Measurements from ENCODE around the gene ZBTB7C. TPM values are rescaled to one million over a fixed set of nuclear protein-coding genes. Genes with fewer than 3 reads are reported as not detected.

ZBTB7C gene
- polyA plus RNA-seq (2012; ENCODE audit: low read depth, missing spikeins): not detected

DNA sequence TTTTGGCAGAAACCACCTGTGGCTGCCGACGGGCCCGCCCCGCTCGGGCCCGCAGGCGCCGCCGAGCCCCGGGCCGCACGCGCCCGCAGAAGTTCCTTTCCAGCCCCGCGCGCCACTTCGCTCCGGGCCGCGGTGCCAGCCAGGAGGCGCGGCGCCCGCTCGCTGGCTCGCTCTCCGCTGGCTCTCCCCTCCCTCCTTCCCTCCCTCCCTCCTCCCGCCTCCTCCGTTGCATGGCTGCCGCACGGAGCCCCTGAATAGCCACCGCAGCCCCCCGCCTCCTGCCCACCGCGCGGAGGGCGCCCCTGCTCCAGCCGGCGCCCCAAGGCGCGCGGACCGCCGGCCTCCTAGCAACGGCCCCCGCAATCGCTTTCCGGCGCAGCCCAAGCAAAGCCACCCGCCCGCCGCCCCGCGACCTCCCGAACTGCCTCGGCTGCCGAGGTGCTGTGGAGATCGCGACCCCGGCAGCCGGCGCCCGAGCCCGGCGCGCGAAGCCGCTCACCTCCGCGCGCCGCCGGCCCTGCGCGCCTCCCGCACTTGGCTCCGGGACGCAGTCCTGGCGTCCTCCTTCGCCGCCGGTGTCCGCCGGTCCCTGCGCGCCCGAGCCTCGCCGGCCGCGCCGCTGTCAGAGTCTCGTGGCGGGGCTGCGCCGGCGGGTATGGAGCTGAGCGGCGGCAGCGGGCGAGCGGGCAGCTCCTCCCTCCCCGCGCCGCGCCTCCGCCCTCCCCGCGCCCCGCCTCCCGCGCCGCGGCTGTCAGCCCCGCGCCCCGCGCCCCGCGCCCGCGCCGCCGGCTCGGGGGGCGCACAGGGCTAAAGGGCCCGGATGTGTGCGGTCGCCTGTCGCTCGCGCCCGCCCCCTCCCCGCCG is at the start of gene ZBTB7C:
Gene ZBTB7C (minus strand): TSS at position 657 of the 864 bp plus-strand sequence.
- FAIRE-seq (no peak), DNase-seq (ENCODE audit: insufficient read length, low spot score) (no peak)
- TF ChIP-seq TAF1 (IDR thresholded peaks at IDR 0.05; ENCODE audit: low read depth, low read length) (no peak), SPI1 (IDR thresholded peaks at IDR 0.05; ENCODE audit: low read depth, low read length) (no peak), POLR2A (IDR thresholded peaks at IDR 0.05; ENCODE audit: low read depth, low read length) (no peak), POU2F2 (IDR thresholded peaks at IDR 0.05; ENCODE audit: low read depth, low read length) (no peak), PAX5 (IDR thresholded peaks at IDR 0.05; ENCODE audit: insufficient read depth, low read length, severe bottlenecking) (no peak), POLR2AphosphoS5 (IDR thresholded peaks at IDR 0.05; ENCODE audit: low read depth, low read length) (no peak)

DNA sequence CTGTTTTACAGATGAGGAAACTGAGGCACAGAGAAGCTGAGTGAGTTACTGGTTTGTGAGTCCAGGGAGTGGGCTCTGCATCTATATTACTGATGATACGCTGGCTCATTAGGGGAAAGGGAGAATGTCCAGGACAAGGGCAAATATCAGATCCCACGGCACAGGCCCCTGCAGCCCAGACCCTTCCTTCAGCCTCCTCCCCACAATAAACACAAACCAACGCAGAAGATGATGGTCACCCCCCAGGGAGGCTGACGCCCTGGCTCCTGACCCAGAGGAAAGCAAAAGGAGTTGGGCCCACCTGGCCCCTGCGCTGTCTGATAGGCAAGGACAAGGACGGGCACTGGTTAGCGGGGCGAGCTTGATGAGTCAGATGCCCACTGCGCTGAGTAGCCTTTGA is 47.7 kb upstream of the ZBTB7C start:
- DNase-seq (ENCODE audit: insufficient read length, low spot score) (no peak), FAIRE-seq (no peak)
- TF ChIP-seq POU2F2 (IDR thresholded peaks at IDR 0.05; ENCODE audit: low read depth, low read length): no peak
- no peak for TF ChIP-seq SPI1 (IDR thresholded peaks at IDR 0.05; ENCODE audit: low read depth, low read length)
- TF ChIP-seq PAX5 (IDR thresholded peaks at IDR 0.05; ENCODE audit: insufficient read depth, low read length, severe bottlenecking): no peak
- TF ChIP-seq POLR2AphosphoS5 (IDR thresholded peaks at IDR 0.05; ENCODE audit: low read depth, low read length): no peak
- TF ChIP-seq TAF1 (IDR thresholded peaks at IDR 0.05; ENCODE audit: low read depth, low read length): no peak
- TF ChIP-seq POLR2A (IDR thresholded peaks at IDR 0.05; ENCODE audit: low read depth, low read length): no peak

DNA sequence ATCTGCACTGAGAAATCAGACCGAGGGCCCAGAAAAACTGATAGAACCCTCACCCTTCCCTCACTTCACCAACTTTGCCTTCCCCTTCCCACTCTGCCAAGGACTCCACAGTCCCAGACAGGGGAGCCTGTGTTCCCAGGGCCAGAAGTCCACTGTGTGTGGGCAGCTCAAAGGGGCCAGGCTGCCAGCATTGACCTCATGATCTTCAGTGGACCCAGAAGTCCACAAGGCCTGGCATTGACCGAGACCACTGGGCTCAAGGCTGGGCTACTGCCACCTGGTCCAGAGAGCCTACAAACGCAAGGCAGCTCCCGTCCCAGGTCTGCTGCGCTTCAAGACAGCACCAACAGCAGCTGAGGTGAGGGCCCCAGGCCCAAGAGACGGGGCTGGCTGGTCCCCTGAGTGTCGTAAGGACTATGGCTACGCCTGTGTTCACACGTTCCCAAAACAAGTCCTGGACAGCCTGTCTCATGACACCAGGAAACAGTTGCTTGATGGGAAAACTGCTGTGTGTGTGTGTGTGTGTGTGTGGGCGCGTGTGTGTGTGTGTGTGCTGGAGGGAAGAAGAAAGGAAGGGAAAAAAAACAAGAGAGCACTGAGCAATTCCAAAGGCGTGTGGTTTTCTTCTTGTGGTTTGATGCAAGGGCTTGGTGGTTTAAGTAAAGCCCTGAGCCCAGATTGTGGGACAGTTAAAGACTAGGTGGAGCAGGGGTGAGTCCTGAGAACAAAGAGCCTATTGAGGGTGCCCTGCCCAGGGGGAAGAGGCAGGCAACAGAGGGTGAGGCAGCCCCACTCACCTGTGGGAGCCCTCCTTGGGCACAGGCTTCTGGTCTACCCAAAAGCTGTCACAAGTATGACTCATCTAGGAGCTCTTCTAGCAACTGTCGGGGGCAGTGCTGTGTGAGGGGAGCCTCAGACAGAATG is 46.6 kb upstream of the ZBTB7C start:
- TF ChIP-seq POLR2AphosphoS5 (IDR thresholded peaks at IDR 0.05; ENCODE audit: low read depth, low read length) (no peak), SPI1 (IDR thresholded peaks at IDR 0.05; ENCODE audit: low read depth, low read length) (no peak), POU2F2 (IDR thresholded peaks at IDR 0.05; ENCODE audit: low read depth, low read length) (no peak), POLR2A (IDR thresholded peaks at IDR 0.05; ENCODE audit: low read depth, low read length) (no peak), TAF1 (IDR thresholded peaks at IDR 0.05; ENCODE audit: low read depth, low read length) (no peak), PAX5 (IDR thresholded peaks at IDR 0.05; ENCODE audit: insufficient read depth, low read length, severe bottlenecking) (no peak)
- DNase-seq (ENCODE audit: insufficient read length, low spot score) (no peak), FAIRE-seq (no peak)

DNA sequence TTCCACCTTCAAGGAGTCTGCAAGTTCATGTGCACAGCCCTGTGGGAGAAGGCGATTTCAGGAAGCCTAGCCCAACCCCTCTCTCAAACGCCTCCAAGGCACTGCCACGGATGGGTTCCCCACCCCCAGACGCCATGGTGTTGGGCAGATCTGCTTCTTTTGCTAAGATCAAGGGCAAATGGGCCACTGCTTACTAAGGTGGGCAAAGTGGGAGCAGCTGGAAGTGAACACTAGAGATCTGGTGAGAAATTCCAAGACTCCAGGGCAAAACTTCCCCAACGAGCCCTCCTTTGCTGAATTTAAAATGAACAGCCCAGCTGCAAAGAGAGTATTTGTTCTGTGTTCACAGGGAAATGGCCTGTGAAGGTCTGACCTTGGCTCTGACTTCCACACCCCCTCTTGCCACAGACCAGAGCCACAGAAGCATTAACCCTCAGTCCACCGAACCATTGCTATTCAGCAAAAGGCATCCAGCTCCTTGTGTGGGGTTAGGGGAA is 45.1 kb upstream of the ZBTB7C start:
- TF ChIP-seq POLR2A (IDR thresholded peaks at IDR 0.05; ENCODE audit: low read depth, low read length) (no peak), SPI1 (IDR thresholded peaks at IDR 0.05; ENCODE audit: low read depth, low read length) (no peak), POLR2AphosphoS5 (IDR thresholded peaks at IDR 0.05; ENCODE audit: low read depth, low read length) (no peak)
- FAIRE-seq (no peak), DNase-seq (ENCODE audit: insufficient read length, low spot score) (no peak)

DNA sequence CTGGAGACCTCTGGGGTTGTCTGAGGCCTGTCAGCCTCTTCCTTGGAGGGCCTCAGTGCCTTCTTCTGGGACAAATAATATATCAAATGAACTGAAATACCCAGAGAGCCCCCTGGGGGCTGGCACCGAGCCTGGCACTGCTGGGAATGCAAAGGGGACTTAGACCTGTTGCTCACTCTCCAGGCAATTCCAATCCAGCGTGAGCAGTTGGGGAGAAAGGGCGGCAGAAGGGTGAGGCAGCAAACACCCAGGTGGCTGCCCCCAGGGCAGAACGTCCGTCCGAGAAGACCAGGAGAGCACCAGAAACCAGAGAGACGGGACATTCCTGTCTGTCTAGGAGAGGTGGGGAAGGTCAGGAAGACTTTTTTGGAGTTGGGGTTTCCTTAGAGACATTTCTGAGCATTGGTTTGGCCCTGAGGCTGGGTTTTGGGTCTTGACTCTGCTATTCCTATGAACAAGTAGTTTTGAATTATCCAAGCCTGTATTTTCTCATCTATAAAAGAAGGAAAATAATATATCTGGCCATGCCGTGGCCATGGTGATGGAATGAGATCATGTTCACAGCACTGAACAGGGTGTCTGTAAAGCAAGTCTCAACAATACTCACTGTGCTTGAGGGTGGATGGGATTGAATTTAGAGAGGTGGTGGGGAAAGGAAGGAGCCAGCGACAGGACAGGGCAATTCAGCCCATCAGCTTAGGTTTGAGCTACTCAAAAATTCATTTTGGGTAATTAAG is 44.3 kb upstream of the ZBTB7C start:
- FAIRE-seq (no peak), DNase-seq (ENCODE audit: insufficient read length, low spot score) (no peak)
- TF ChIP-seq POU2F2 (IDR thresholded peaks at IDR 0.05; ENCODE audit: low read depth, low read length) (no peak), POLR2A (IDR thresholded peaks at IDR 0.05; ENCODE audit: low read depth, low read length) (no peak), PAX5 (IDR thresholded peaks at IDR 0.05; ENCODE audit: insufficient read depth, low read length, severe bottlenecking) (no peak), SPI1 (IDR thresholded peaks at IDR 0.05; ENCODE audit: low read depth, low read length) (no peak), POLR2AphosphoS5 (IDR thresholded peaks at IDR 0.05; ENCODE audit: low read depth, low read length) (no peak), TAF1 (IDR thresholded peaks at IDR 0.05; ENCODE audit: low read depth, low read length) (no peak)

DNA sequence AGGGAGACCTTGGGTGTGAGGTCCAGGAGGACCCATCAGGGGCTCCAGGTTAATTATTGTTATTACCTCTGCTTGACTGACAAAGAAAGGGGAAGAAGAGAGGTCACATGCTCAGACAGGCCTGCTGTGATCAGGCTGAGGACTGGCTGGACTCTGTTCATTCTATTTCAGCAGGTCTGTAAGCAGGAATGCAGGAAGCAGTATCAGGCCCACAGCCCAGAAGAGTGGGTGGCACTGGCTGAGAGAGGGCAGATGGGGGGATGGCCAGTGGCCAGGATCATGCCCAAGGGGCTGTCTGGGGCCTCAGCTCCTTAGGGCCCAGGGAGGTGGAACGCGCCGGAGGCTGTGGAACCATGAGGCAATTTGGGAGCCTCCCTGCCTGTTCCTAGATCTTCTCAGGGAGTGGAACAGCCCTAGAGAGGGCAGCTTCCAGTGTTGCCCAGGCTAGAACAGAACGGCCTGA is 43.7 kb upstream of the ZBTB7C start:
- DNase-seq (ENCODE audit: insufficient read length, low spot score) (no peak), FAIRE-seq (no peak)
- no peak for TF ChIP-seq POU2F2 (IDR thresholded peaks at IDR 0.05; ENCODE audit: low read depth, low read length)
- no peak for TF ChIP-seq POLR2A (IDR thresholded peaks at IDR 0.05; ENCODE audit: low read depth, low read length)
- no peak for TF ChIP-seq SPI1 (IDR thresholded peaks at IDR 0.05; ENCODE audit: low read depth, low read length)
- no peak for TF ChIP-seq TAF1 (IDR thresholded peaks at IDR 0.05; ENCODE audit: low read depth, low read length)
- no peak for TF ChIP-seq PAX5 (IDR thresholded peaks at IDR 0.05; ENCODE audit: insufficient read depth, low read length, severe bottlenecking)
- TF ChIP-seq POLR2AphosphoS5 (IDR thresholded peaks at IDR 0.05; ENCODE audit: low read depth, low read length): no peak

DNA sequence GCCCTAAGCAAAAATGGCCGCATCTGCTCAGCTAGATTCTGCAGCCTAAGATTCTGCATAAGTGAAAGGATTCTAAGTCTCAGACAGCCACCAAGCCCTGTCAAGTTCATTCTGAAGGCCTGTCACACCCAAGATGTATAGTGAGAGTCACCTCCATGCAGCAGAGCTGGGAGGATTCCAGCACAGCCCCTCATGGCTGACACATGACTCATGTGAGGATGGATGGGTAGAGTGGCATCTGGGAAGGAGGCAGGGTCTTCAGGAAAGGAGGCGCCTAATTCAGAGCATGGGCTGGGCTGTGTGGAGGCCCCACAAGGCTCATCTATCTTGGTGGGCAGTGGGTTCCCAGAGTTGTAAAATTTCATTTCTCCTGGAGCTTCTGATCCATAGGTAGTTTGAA is 41.5 kb upstream of the ZBTB7C start:
- DNase-seq (ENCODE audit: insufficient read length, low spot score) (no peak), FAIRE-seq (no peak)
- no peak for TF ChIP-seq SPI1 (IDR thresholded peaks at IDR 0.05; ENCODE audit: low read depth, low read length)
- no peak for TF ChIP-seq PAX5 (IDR thresholded peaks at IDR 0.05; ENCODE audit: insufficient read depth, low read length, severe bottlenecking)
- no peak for TF ChIP-seq POLR2A (IDR thresholded peaks at IDR 0.05; ENCODE audit: low read depth, low read length)

DNA sequence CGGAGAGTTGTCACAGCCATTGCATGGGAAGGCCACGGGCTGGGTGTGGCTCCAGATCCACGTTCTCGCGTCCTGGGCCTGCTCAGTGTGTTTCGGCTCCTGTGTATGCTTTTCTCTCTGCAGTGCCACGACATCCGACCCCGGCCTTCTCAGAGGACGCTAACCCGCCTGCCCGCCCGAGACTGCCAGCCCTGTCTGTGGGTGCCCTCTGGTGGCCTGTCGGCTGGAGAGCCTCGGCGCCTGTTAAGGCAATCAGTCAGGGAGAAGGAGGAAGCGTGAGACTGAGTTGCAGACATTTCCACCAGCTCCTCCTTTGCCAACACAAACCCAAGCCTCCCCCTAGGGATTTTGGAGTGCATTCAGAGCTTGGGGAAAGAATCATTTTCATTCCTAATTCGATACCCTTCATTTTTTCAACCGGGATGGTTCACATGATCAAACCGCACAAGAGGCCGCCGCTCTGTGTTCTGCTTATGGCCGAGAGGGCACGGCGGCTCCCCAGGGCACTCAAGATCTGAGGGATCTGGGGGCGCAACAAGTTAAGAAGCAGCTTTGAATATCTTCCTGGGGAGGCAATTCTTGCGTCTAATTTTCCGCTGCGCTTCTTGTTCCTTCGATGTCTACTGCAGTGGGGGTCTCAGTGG is 37.5 kb upstream of the ZBTB7C start:
- FAIRE-seq (peak; percentile 79), DNase-seq (ENCODE audit: insufficient read length, low spot score) (peak; percentile 60)
- TF ChIP-seq POLR2AphosphoS5 (IDR thresholded peaks at IDR 0.05; ENCODE audit: low read depth, low read length) (no peak), POLR2A (IDR thresholded peaks at IDR 0.05; ENCODE audit: low read depth, low read length) (no peak), SPI1 (IDR thresholded peaks at IDR 0.05; ENCODE audit: low read depth, low read length) (no peak), PAX5 (IDR thresholded peaks at IDR 0.05; ENCODE audit: insufficient read depth, low read length, severe bottlenecking) (no peak), TAF1 (IDR thresholded peaks at IDR 0.05; ENCODE audit: low read depth, low read length) (no peak), POU2F2 (IDR thresholded peaks at IDR 0.05; ENCODE audit: low read depth, low read length) (no peak)

Data from GM12891 (cell line).